H1 (cell line): ENCODE results near the gene NPFFR1. TPM values are rescaled to one million over a fixed set of nuclear protein-coding genes. Genes with fewer than 3 reads are reported as not detected.

Experiments used
- CHD7 ChIP-seq: fragments of 300-600 bp; sonication (generic); IDR thresholded peaks from 2 replicates; pipeline ENCODE4 v1.7.1; 2012; ENCODE audit warnings: low read length, moderate library complexity, mild to moderate bottlenecking, inconsistent platforms; ENCODE audit not compliant: insufficient replicate concordance
- HDAC6 ChIP-seq: IDR thresholded peaks from one replicate; pipeline ENCODE4 v1.7.1; 2012; ENCODE audit warnings: low read depth, mild to moderate bottlenecking, inconsistent platforms, low read length, moderate library complexity
- NANOG ChIP-seq: IDR thresholded peaks from 2 replicates; pipeline ENCODE4 v1.6.1; 2011; ENCODE audit warnings: low read length, low read depth, mild to moderate bottlenecking, inconsistent platforms; ENCODE audit not compliant: insufficient read depth, poor library complexity, severe bottlenecking
- RAD21 ChIP-seq, 2 experiments: IDR thresholded peaks in 1 of 2; conservative IDR thresholded peaks in 1 of 2; 2 replicates each; pipeline ENCODE4 v1.6.1; 2011; ENCODE audit warnings: low read depth in 2 of 2, low read length in 2 of 2, improper control_type of control experiment in 1 of 2, inconsistent platforms in 1 of 2, mild to moderate bottlenecking in 1 of 2, moderate library complexity in 1 of 2
- RNF2 ChIP-seq: fragments of 200-900, 300-1000 bp; sonication (generic); IDR thresholded peaks from 2 replicates; pipeline ENCODE4 v1.7.1; 2016; ENCODE audit warnings: borderline replicate concordance, low read depth, mild to moderate bottlenecking, antibody characterized with exemption, low read length; ENCODE audit not compliant: poor library complexity, severe bottlenecking; ENCODE audit errors: missing control alignments
- SIX5 ChIP-seq: IDR thresholded peaks from 2 replicates; pipeline ENCODE4 v1.6.1; 2011; ENCODE audit warnings: mild to moderate bottlenecking, low read depth, low read length
- SRF ChIP-seq: IDR thresholded peaks from 2 replicates; pipeline ENCODE4 v1.6.1; 2011; ENCODE audit warnings: mild to moderate bottlenecking, low read depth, low read length, moderate library complexity
- polyA plus RNA-seq, 7 experiments: library from polyadenylated mRNA; depleted of rRNA in 3 of 7; stranded (reverse) in 5 of 7; unstranded in 2 of 7; fragments of >200 nt in 5 of 7; fragments of 200-250 nt in 2 of 7; gene quantifications; 1 replicate in 5 of 7; 2 replicates in 1 of 7; 4 replicates in 1 of 7; pipeline versions ENCODE4 v1.2.1 to v1.2.3, GENCODE V29; 2011 to 2013; ENCODE audit warnings: missing spikeins in 2 of 7, mixed read lengths in 2 of 7
- total RNA-seq: library from RNA; stranded (reverse); fragmentation: NEBNext Ultra II Directional; extraction: Animal tissue kit (Norgen Biotek cat#: 25700); gene quantifications from 2 replicates; pipeline ENCODE4 v1.2.1, GENCODE V29; 2021

NPFFR1 gene
- total and polyA plus RNA-seq, 2 of the 8 experiments (the other 6 are each of a cell fraction or from before 2014, with no cell fraction given): 0.02 to 0.06 TPM

GRCh38 chr10:70266056-70266455, 17.7 kb downstream of the NPFFR1 start (continued):
- TF ChIP-seq CHD7 (no peak), SRF (no peak), SIX5 (no peak), HDAC6 (no peak), NANOG (no peak), RNF2 (no peak), RAD21 (IDR thresholded peaks at IDR 0.05 in 1 of 2, conservative IDR thresholded peaks at IDR 0.05 in 1 of 2; ENCODE audit: low read depth in 2 of 2, low read length in 2 of 2) (no peak)
